GM19467 (cell line): ENCODE data around the gene ADCY10.
"Not testable (repeated sequence)": the region's sequence is repeated elsewhere in the genome, so short reads cannot be mapped to it uniquely, and the experiment has no call there.

ENCODE experiments used
- ATAC-seq: cut with Tn5 transposase; IDR thresholded peaks from one replicate; pipeline ENCODE4 v1.9.1; 2021; ENCODE audit warnings: mild to moderate bottlenecking, moderate library complexity; ENCODE audit not compliant: unreplicated experiment

Gene ADCY10

GRCh38 chr1:167913895-167914496 is at the start of gene ADCY10:
TSS of gene ADCY10 (minus strand) at chr1:167914134. CDS start at chr1:167905140, 8,994 bp downstream.
- ATAC-seq = no peak

GRCh38 chr1:167957710-167958109 is 43.8 kb upstream of the ADCY10 start:
- no peak for ATAC-seq

- no peak for ATAC-seq
Measured at GRCh38 chr1:167955915-167956314, 42.0 kb upstream of the ADCY10 start.

GRCh38 chr1:167950569-167950968 is 36.6 kb upstream of the ADCY10 start:
- ATAC-seq = no peak

GRCh38 chr1:167949785-167950184 is 35.9 kb upstream of the ADCY10 start:
- no peak for ATAC-seq

- no peak for ATAC-seq
Measured at GRCh38 chr1:167947733-167948132, 33.8 kb upstream of the ADCY10 start.

GRCh38 chr1:167943541-167943940 is 29.6 kb upstream of the ADCY10 start:
- no peak for ATAC-seq

GRCh38 chr1:167940264-167940663 is 26.3 kb upstream of the ADCY10 start:
- no peak for ATAC-seq

GRCh38 chr1:167938080-167938636 is 24.2 kb upstream of the ADCY10 start:
- no peak for ATAC-seq

GRCh38 chr1:167937709-167938010 is 23.7 kb upstream of the ADCY10 start:
- ATAC-seq = no peak

- ATAC-seq = peak; percentile 8
Measured at GRCh38 chr1:167936930-167937708, 23.2 kb upstream of the ADCY10 start, which contains the start of gene MPC2. TSS of gene MPC2 (minus strand) at chr1:167937072. CDS start at chr1:167935841, 1,231 bp downstream.

- peak; percentile 76 for ATAC-seq
Measured at GRCh38 chr1:167936068-167936929, 22.4 kb upstream of the ADCY10 start, which contains the start of gene DCAF6. TSS of gene DCAF6 (plus strand) at chr1:167936683. CDS start at chr1:167936912, 229 bp downstream.

GRCh38 chr1:167935216-167936067 is 21.5 kb upstream of the ADCY10 start:
- ATAC-seq = peak; percentile 3

GRCh38 chr1:167934426-167935215 is 20.7 kb upstream of the ADCY10 start:
- ATAC-seq = no peak

GRCh38 chr1:167933788-167934187 is 19.9 kb upstream of the ADCY10 start:
- no peak for ATAC-seq

GRCh38 chr1:167929725-167930124 is 15.8 kb upstream of the ADCY10 start:
- ATAC-seq = no peak

GRCh38 chr1:167928919-167929318 is 15.0 kb upstream of the ADCY10 start:
- not testable (repeated sequence) for ATAC-seq

- ATAC-seq = no peak
Measured at GRCh38 chr1:167928457-167928852, 14.5 kb upstream of the ADCY10 start.

GRCh38 chr1:167927046-167927754 is 13.3 kb upstream of the ADCY10 start:
- ATAC-seq = peak; percentile 39
